Measurements from ENCODE around the gene VSTM5. TPM values are rescaled to one million over a fixed set of nuclear protein-coding genes. Genes with fewer than 3 reads are reported as not detected.
"Not testable (repeated sequence)": the region's sequence is repeated elsewhere in the genome, so short reads cannot be mapped to it uniquely, and the experiment has no call there.

The VSTM5 gene, protein sequence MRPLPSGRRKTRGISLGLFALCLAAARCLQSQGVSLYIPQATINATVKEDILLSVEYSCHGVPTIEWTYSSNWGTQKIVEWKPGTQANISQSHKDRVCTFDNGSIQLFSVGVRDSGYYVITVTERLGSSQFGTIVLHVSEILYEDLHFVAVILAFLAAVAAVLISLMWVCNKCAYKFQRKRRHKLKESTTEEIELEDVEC
- 0.56 TPM for total RNA-seq (ENCODE audit: unreplicated experiment)
- long read RNA-seq: 0 reads

DNA sequence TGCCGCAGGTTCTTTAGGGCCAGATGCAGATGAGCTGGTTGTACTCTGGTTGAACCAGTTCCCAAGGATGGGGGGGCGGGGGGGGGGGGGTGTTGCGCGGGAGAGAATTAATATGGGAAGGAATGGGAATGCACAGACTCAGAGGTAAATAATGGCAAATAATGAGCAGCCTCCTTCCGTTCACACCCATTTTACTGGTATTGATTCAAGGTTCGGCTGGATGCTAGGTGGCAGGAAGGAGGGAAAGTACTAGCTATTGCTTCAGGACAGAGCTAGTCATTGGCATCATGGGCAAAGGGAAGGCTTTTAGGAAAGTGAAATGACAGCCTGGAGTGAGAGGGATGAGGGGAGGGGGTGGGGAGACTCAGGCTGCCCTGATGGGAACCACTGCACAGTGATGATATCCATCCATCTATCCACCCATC lies at the start of gene VSTM5:
TSS of gene VSTM5 (minus strand) at position 25 of the 425 bp plus-strand sequence. CDS start 116 bp downstream, outside the sequence.
- no peaks in the 10 kb centered on the region for H3K9me3 Mint-ChIP-seq (ENCODE audit: unreplicated experiment)
- peak within 1 kb of the TSS; percentile 54 for H3K4me3 Mint-ChIP-seq (ENCODE audit: unreplicated experiment)
- H3K36me3 Mint-ChIP-seq (ENCODE audit: low read depth, unreplicated experiment): no peaks in the 10 kb centered on the region
- TF ChIP-seq, protein P1, sequence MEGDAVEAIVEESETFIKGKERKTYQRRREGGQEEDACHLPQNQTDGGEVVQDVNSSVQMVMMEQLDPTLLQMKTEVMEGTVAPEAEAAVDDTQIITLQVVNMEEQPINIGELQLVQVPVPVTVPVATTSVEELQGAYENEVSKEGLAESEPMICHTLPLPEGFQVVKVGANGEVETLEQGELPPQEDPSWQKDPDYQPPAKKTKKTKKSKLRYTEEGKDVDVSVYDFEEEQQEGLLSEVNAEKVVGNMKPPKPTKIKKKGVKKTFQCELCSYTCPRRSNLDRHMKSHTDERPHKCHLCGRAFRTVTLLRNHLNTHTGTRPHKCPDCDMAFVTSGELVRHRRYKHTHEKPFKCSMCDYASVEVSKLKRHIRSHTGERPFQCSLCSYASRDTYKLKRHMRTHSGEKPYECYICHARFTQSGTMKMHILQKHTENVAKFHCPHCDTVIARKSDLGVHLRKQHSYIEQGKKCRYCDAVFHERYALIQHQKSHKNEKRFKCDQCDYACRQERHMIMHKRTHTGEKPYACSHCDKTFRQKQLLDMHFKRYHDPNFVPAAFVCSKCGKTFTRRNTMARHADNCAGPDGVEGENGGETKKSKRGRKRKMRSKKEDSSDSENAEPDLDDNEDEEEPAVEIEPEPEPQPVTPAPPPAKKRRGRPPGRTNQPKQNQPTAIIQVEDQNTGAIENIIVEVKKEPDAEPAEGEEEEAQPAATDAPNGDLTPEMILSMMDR (IDR thresholded peaks at IDR 0.05; ENCODE audit: unreplicated experiment): no peak
- H3K27me3 Mint-ChIP-seq (ENCODE audit: unreplicated experiment): peaks cover 10% of the 10 kb centered on the region
- DNase-seq (ENCODE audit: low spot score): no peak
- no peak within 1 kb of the TSS for H3K27ac Mint-ChIP-seq (ENCODE audit: unreplicated experiment)
- peaks cover 3% of the 10 kb centered on the region for H3K4me1 Mint-ChIP-seq (ENCODE audit: unreplicated experiment)

DNA sequence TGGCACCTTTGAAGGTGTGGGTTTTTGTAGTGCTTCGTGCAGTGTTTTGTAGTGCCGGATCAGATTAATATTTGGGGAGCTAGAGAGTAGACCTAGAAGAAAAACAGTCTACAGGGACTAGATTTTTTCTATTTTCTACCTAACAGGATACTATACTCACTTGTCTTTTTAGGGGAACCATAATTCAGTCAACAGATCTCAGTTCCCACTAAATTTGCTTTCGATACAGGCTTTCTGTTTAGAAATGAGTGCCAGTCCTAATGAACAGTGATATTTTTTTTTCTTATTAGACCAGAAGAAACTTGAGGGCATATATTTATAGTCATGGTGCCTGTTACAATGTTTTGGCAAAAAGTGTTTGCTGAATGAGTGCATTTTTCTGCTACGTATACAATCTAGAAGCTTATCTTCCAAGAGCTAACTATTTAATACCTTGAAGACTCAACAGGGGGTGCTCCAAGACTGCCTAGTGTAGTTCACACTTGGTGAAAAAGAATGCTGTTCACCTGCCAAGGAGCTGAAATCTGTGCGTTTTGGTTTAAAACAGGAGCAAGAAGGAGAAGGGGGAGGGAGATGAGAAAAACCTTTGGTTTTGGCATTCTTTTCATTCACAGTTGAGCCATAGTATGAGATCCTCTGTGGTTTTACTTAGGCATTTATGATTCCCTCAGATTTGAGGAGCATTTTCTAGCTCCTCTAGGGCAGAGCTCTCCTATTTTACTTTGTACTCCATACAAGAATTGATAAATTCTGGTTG lies 44.9 kb upstream of the VSTM5 start:
- Mint-ChIP-seq H3K27me3 (ENCODE audit: unreplicated experiment) (peaks cover 1% of the 10 kb centered on the region), H3K27ac (ENCODE audit: unreplicated experiment) (no peak overlapping the region), H3K36me3 (ENCODE audit: low read depth, unreplicated experiment) (peaks cover 3% of the 10 kb centered on the region), H3K4me1 (ENCODE audit: unreplicated experiment) (no peaks in the 10 kb centered on the region), H3K4me3 (ENCODE audit: unreplicated experiment) (no peak overlapping the region), H3K9me3 (ENCODE audit: unreplicated experiment) (no peaks in the 10 kb centered on the region)
- TF ChIP-seq, protein P1 (IDR thresholded peaks at IDR 0.05; ENCODE audit: unreplicated experiment): peak; percentile 51
- peak; percentile 32 for DNase-seq (ENCODE audit: low spot score)

DNA sequence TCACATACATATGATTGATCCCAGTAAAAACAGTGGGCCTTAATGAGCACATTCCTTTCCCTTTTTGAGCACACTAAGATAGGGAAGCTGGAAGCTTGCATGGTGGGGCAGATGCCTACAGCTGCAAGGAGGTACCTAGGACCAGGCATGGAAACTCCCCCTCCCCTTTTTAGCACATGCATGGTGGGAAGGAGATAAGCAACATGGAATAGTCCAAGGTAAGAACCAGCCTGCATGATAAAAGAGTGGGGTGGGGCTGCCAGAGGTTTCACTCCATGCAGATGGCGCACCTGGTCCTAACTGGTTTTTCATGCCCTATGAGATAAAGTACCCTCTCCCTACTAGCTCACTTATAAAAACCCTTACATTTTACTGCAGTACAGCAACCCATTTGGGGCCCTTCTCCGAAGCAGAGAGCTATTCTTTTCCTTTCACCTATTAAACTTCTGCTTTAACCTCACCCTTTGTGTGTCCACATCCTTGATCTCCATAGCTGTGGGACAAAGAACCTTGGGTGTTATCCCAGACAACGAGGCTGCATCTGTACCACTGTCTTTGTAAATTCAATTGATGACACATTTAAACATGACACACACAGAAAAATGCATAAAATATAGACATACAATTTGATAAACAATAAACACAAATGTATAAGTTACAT lies 40.1 kb upstream of the VSTM5 start:
- peaks cover 7% of the 10 kb centered on the region for H3K36me3 Mint-ChIP-seq (ENCODE audit: low read depth, unreplicated experiment)
- no peak overlapping the region for H3K27ac Mint-ChIP-seq (ENCODE audit: unreplicated experiment)
- H3K27me3 Mint-ChIP-seq (ENCODE audit: unreplicated experiment): no peaks in the 10 kb centered on the region
- TF ChIP-seq, protein P1 (IDR thresholded peaks at IDR 0.05; ENCODE audit: unreplicated experiment): no peak
- DNase-seq (ENCODE audit: low spot score): no peak
- H3K4me3 Mint-ChIP-seq (ENCODE audit: unreplicated experiment): no peak overlapping the region
- H3K4me1 Mint-ChIP-seq (ENCODE audit: unreplicated experiment): no peaks in the 10 kb centered on the region
- H3K9me3 Mint-ChIP-seq (ENCODE audit: unreplicated experiment): no peaks in the 10 kb centered on the region

DNA sequence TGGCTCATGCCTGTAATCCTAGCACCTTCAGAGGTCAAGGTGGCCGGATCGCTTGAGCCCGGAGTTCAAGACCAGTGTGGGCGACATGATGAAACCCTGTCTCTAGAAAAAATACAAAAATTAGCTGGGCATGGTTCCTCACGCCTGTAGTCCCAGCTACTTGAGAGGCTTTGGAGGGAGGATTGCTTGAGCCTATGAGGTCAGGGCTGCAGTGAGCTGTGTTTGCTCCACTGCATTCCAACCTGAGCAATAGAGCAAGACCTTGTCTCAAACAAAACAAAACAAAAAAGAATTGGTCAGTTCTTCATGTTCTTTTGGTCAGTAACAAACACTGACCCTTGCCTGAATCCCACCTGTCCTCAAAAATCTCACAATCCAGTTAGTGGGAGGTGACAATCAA lies 36.7 kb upstream of the VSTM5 start:
- Mint-ChIP-seq H3K9me3 (ENCODE audit: unreplicated experiment) (no peaks in the 10 kb centered on the region), H3K27ac (ENCODE audit: unreplicated experiment) (no peak overlapping the region)
- no peak for DNase-seq (ENCODE audit: low spot score)

DNA sequence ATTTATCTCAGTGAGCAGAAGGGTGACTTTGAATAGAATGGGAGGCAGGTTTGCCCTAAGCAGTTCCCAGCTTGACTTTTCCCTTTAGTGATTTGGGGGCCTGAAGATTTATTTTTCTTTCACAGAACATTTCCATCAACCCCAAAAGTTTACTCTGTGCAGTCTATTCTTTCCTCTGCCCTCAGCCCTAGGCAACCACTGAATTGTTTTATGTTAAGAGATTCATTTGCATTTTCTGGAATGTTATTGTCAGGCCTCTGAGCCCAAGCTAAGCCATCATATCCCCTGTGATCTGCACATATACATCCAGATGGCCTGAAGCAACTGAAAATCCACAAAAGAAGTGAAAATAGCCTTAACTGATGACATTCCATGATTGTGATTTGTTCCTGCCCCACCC lies 28.7 kb upstream of the VSTM5 start:
- H3K4me3 Mint-ChIP-seq (ENCODE audit: unreplicated experiment); H3K4me1 Mint-ChIP-seq (ENCODE audit: unreplicated experiment); H3K27ac Mint-ChIP-seq (ENCODE audit: unreplicated experiment); H3K27me3 Mint-ChIP-seq (ENCODE audit: unreplicated experiment); H3K9me3 Mint-ChIP-seq (ENCODE audit: unreplicated experiment); H3K36me3 Mint-ChIP-seq (ENCODE audit: low read depth, unreplicated experiment); DNase-seq (ENCODE audit: low spot score): not testable (repeated sequence)

More for the DNA sequence above, 36.7 kb upstream of the VSTM5 start:
- Mint-ChIP-seq H3K4me3 (ENCODE audit: unreplicated experiment) (no peak overlapping the region), H3K27me3 (ENCODE audit: unreplicated experiment) (no peaks in the 10 kb centered on the region), H3K4me1 (ENCODE audit: unreplicated experiment) (no peaks in the 10 kb centered on the region), H3K36me3 (ENCODE audit: low read depth, unreplicated experiment) (peaks cover 7% of the 10 kb centered on the region)
- TF ChIP-seq, protein P1 (IDR thresholded peaks at IDR 0.05; ENCODE audit: unreplicated experiment): no peak
